Stimulated activated effector memory CD8-positive, alpha-beta T cell treated with anti-CD3 and anti-CD28 coated beads, Interleukin-12 subunit alpha, Interleukin-12 subunit beta, amount 100 ng/mL, for 72 hours (primary cell): ENCODE measurements around the gene TBC1D16.

Experiments used
- ATAC-seq: fragments of 150-1000 bp; cut with Tn5 transposase; 2 replicates; pipeline ENCODE4 v1.10.0; 2021
- DNase-seq, 2 donors: peaks; one replicate each; pipeline ENCODE4 v3.0.0; 2021 to 2022; ENCODE audit warnings: low spot score in 2 of 2
- H3K27ac Mint-ChIP-seq: one replicate; pipeline ENCODE4 v1.8.0; 2022; ENCODE audit warnings: mild to moderate bottlenecking, mixed read lengths
- H3K36me3 Mint-ChIP-seq: one replicate; pipeline ENCODE4 v1.8.0; 2022; ENCODE audit warnings: mild to moderate bottlenecking, mixed read lengths
- H3K4me1 Mint-ChIP-seq: one replicate; pipeline ENCODE4 v1.8.0; 2022; ENCODE audit warnings: mixed read lengths
- H3K4me3 Mint-ChIP-seq: one replicate; pipeline ENCODE4 v1.8.0; 2022; ENCODE audit warnings: mild to moderate bottlenecking, mixed read lengths
- H3K9me3 Mint-ChIP-seq: one replicate; pipeline ENCODE4 v1.8.0; 2022; ENCODE audit warnings: mixed read lengths

TBC1D16 gene

GRCh38 chr17:80035687-80035936 is at the start of gene TBC1D16:
Gene TBC1D16, minus strand, starts transcription at chr17:80035872. Its CDS starts 22,325 bp downstream, at chr17:80013547.
- Mint-ChIP-seq H3K36me3 (peaks cover 6% of the 10 kb centered on the region), H3K9me3 (no peaks in the 10 kb centered on the region), H3K4me3 (peak within 1 kb of the TSS; percentile 89), H3K4me1 (peaks cover 12% of the 10 kb centered on the region), H3K27ac (peak within 1 kb of the TSS; percentile 98)
- ATAC-seq (no peak), DNase-seq (no peak)

- Mint-ChIP-seq H3K36me3 (no peaks in the 10 kb centered on the region), H3K27ac (no peak overlapping the region), H3K4me1 (peaks cover 6% of the 10 kb centered on the region), H3K9me3 (no peaks in the 10 kb centered on the region), H3K4me3 (no peak overlapping the region)
- ATAC-seq: no peak
- no peak for DNase-seq
Measured at GRCh38 chr17:80084773-80085172, 49.1 kb upstream of the TBC1D16 start.

GRCh38 chr17:80083136-80083661 is 47.5 kb upstream of the TBC1D16 start:
- Mint-ChIP-seq H3K9me3 (no peaks in the 10 kb centered on the region), H3K27ac (peak overlapping the region; percentile 26), H3K36me3 (no peaks in the 10 kb centered on the region), H3K4me1 (peaks cover 6% of the 10 kb centered on the region), H3K4me3 (no peak overlapping the region)
- ATAC-seq (no peak), DNase-seq (no peak)

- Mint-ChIP-seq H3K4me1 (peaks cover 6% of the 10 kb centered on the region), H3K36me3 (no peaks in the 10 kb centered on the region), H3K9me3 (no peaks in the 10 kb centered on the region), H3K27ac (peak overlapping the region; percentile 26), H3K4me3 (no peak overlapping the region)
- DNase-seq: peak in 1 of 2 donors; percentile 74
- peak; percentile 63 for ATAC-seq
Measured at GRCh38 chr17:80082403-80083135, 46.9 kb upstream of the TBC1D16 start.

GRCh38 chr17:80081596-80081995 is 45.9 kb upstream of the TBC1D16 start:
- DNase-seq (no peak), ATAC-seq (no peak)
- Mint-ChIP-seq H3K4me1 (peaks cover 6% of the 10 kb centered on the region), H3K27ac (no peak overlapping the region), H3K9me3 (no peaks in the 10 kb centered on the region), H3K4me3 (no peak overlapping the region), H3K36me3 (no peaks in the 10 kb centered on the region)

GRCh38 chr17:80080081-80080480 is 44.4 kb upstream of the TBC1D16 start:
- Mint-ChIP-seq H3K36me3 (no peaks in the 10 kb centered on the region), H3K9me3 (no peaks in the 10 kb centered on the region), H3K27ac (no peak overlapping the region), H3K4me1 (peaks cover 6% of the 10 kb centered on the region), H3K4me3 (no peak overlapping the region)
- DNase-seq (no peak), ATAC-seq (no peak)

GRCh38 chr17:80072410-80072809 is 36.7 kb upstream of the TBC1D16 start:
- DNase-seq (no peak), ATAC-seq (no peak)
- Mint-ChIP-seq H3K4me1 (no peaks in the 10 kb centered on the region), H3K4me3 (no peak overlapping the region), H3K9me3 (no peaks in the 10 kb centered on the region), H3K27ac (no peak overlapping the region), H3K36me3 (no peaks in the 10 kb centered on the region)

GRCh38 chr17:80071116-80071841 is 35.6 kb upstream of the TBC1D16 start:
- Mint-ChIP-seq H3K27ac (no peak overlapping the region), H3K9me3 (no peaks in the 10 kb centered on the region), H3K4me3 (no peak overlapping the region), H3K36me3 (no peaks in the 10 kb centered on the region), H3K4me1 (no peaks in the 10 kb centered on the region)
- ATAC-seq (no peak), DNase-seq (no peak)

GRCh38 chr17:80070375-80071115 is 34.9 kb upstream of the TBC1D16 start:
- no peak for ATAC-seq
- no peak overlapping the region for H3K4me3 Mint-ChIP-seq
- H3K4me1 Mint-ChIP-seq: no peaks in the 10 kb centered on the region
- H3K9me3 Mint-ChIP-seq: no peaks in the 10 kb centered on the region
- H3K27ac Mint-ChIP-seq: no peak overlapping the region
- no peaks in the 10 kb centered on the region for H3K36me3 Mint-ChIP-seq
- no peak for DNase-seq

- Mint-ChIP-seq H3K4me3 (no peak overlapping the region), H3K36me3 (no peaks in the 10 kb centered on the region), H3K27ac (no peak overlapping the region), H3K9me3 (no peaks in the 10 kb centered on the region), H3K4me1 (no peaks in the 10 kb centered on the region)
- no peak for DNase-seq
- ATAC-seq: no peak
Measured at GRCh38 chr17:80068301-80069222, 32.9 kb upstream of the TBC1D16 start.

GRCh38 chr17:80067393-80067986 is 31.8 kb upstream of the TBC1D16 start:
- Mint-ChIP-seq H3K27ac (no peak overlapping the region), H3K4me1 (no peaks in the 10 kb centered on the region), H3K36me3 (no peaks in the 10 kb centered on the region), H3K9me3 (no peaks in the 10 kb centered on the region), H3K4me3 (no peak overlapping the region)
- no peak for ATAC-seq
- no peak for DNase-seq

GRCh38 chr17:80065478-80066170 is 30.0 kb upstream of the TBC1D16 start:
- no peaks in the 10 kb centered on the region for H3K9me3 Mint-ChIP-seq
- ATAC-seq (no peak), DNase-seq (no peak)
- no peaks in the 10 kb centered on the region for H3K36me3 Mint-ChIP-seq
- H3K4me1 Mint-ChIP-seq: no peaks in the 10 kb centered on the region
- H3K27ac Mint-ChIP-seq: no peak overlapping the region
- H3K4me3 Mint-ChIP-seq: no peak overlapping the region

GRCh38 chr17:80064696-80065095 is 29.0 kb upstream of the TBC1D16 start:
- no peak for DNase-seq
- ATAC-seq: no peak
- H3K4me1 Mint-ChIP-seq: no peaks in the 10 kb centered on the region
- no peaks in the 10 kb centered on the region for H3K36me3 Mint-ChIP-seq
- H3K4me3 Mint-ChIP-seq: no peak overlapping the region
- no peak overlapping the region for H3K27ac Mint-ChIP-seq
- H3K9me3 Mint-ChIP-seq: no peaks in the 10 kb centered on the region
